Measurements from ENCODE around the gene SLC5A5.
A peak's percentile ranks its signal among the peaks of the same experiment; 100 is the strongest.

SLC5A5 gene

DNA sequence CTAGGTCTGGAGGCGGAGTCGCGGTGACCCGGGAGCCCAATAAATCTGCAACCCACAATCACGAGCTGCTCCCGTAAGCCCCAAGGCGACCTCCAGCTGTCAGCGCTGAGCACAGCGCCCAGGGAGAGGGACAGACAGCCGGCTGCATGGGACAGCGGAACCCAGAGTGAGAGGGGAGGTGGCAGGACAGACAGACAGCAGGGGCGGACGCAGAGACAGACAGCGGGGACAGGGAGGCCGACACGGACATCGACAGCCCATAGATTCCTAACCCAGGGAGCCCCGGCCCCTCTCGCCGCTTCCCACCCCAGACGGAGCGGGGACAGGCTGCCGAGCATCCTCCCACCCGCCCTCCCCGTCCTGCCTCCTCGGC lies at the start of gene SLC5A5:
Gene SLC5A5, plus strand, starts transcription at position 68 of the 373 bp plus-strand sequence. CDS start 375 bp downstream, outside the sequence.
- no peak for DNase-seq

DNA sequence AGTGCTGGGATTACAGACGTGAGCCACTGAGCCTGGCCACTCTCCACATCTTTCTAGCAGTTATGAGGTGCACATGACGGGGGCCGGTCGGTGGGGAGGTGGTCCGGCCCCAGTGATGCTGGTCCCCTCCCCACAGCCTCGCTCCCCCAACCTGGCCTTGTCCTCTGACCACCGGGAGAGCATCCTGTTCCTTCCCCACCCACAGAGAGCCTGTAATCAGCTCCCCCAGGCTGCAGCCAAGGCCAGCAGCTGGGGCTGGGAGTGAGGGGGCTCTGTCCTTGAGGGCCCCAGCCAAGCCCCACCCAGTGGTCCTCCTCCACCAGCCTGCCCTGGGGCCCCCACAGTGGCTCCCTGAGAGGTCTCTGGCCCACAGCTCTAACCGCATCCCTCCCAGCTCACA lies 47.4 kb upstream of the SLC5A5 start:
- DNase-seq = no peak

DNA sequence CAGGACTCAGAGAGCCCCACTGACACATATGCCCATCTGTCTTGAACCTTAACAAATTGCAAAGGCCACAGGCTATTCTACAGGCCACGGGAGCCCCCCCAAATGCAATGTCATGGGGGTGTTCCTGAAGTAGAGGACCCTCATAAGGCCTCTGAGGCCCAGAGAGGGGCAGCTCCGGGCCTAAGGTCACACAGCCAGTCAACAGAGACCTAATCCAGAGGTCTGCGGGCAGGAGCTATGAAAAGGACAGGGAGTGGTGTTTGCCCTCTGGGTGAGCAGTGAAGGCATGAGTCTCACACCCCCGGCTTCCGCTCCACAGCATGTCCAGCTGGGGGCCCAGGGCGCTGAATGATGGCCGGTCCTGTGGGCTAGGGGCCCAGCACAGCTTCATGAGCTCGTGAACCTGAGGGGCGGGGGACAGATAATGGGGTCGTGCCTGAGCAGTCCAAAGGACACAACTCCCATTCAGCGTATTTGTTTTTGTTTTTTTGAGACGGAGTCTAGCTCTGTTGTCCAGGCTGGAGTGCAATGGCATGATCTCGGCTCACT lies 45.2 kb upstream of the SLC5A5 start:
- no peak for DNase-seq

DNA sequence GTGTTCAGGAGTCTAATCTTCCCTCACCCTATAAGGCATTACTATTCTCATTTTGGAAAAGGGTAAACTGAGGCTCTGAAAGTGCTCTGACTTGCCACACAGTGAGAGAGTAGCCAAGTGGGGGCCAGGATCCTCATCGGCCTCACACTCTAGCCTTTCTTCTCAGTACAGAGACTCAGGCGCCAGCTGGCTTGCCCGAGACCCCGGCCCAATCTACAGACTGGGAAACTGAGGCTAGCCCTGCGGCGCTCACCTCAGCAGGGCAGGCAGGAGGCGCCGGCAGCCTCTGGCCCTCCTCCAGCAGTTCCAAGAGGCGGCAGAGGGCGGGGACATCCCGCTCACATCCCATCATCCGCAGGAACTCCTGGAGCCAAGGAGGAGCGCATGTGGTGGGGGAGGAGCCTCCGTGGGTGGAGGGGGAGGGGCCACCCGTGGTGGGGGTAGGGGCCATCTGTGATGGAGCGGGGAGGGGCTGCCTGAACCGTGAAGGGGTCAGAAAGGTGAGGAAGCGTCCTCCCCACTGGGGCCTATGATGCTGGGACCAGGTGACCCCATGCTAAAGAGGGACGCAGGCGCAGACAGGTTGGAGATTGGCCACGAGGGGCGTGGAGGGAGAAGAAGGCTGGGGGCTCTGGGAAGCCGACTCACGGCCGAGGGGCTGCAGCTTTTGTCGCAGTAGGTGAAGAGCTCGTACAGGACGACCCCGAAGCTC lies 41.7 kb upstream of the SLC5A5 start:
- no peak for DNase-seq

DNA sequence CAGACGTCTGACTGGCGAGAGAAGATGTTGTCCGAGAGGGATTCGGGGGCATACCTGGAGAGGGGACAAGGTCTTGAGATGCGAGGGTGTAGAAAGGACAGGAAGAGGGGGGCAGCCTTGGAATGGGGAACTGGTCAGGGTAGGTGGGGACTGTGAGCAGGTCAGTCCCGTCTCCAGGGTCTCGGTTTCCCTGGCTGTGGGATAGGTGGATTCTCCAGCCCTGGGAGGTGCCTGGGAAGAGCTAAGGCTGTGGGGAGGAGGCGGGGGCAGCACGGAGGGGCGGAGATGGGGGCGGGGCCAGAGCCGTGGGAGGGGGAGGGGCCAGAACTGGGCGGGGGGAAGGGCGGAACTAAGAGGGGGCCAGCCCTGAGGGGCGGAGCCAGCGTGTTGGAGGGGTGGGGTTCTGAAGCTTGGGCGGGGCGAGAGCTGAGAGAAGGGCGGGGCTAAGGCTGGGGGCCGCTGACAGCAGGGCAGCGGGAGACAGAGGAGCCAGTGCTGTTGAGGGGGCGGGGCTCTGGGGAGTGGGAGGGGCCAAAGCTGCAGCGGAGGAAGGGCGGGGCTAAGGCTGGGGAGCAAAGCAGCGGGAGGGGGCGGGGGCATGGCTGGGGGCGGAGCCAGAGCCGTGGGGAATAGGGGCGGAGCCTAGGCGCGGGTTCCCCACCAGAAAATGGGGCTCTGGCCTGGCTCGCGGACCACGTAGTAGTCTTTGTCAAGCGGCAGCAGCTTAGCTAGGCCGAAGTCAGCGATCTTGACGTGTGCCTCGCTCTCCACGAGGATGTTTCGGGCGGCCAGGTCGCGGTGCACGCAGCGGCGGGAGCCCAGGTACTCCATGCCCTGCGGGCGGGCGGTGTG lies 41.0 kb upstream of the SLC5A5 start:
- DNase-seq = peak; percentile 59

DNA sequence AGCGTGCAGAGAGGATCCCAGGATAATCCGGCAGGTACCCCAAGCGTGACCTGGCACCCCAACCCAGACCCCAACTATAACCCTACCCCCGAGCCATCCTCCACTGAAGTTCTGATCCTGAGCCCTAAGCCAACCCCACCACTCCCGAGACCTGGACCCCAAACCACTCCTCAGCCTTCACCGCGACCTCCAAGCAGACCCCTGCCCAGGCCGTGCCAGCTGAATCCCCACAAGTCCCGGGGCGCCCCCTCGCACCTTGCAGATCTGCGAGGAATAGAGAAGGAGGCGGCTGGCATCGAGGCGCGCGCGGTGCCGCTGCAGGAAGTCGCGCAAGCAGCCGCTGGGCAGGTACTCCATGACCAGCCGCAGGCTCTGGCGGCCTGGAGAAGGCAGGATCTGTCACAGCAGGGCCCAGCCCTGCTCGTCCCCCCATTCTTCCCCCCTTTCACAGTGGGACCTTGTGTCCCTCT lies 40.3 kb upstream of the SLC5A5 start:
- no peak for DNase-seq

DNA sequence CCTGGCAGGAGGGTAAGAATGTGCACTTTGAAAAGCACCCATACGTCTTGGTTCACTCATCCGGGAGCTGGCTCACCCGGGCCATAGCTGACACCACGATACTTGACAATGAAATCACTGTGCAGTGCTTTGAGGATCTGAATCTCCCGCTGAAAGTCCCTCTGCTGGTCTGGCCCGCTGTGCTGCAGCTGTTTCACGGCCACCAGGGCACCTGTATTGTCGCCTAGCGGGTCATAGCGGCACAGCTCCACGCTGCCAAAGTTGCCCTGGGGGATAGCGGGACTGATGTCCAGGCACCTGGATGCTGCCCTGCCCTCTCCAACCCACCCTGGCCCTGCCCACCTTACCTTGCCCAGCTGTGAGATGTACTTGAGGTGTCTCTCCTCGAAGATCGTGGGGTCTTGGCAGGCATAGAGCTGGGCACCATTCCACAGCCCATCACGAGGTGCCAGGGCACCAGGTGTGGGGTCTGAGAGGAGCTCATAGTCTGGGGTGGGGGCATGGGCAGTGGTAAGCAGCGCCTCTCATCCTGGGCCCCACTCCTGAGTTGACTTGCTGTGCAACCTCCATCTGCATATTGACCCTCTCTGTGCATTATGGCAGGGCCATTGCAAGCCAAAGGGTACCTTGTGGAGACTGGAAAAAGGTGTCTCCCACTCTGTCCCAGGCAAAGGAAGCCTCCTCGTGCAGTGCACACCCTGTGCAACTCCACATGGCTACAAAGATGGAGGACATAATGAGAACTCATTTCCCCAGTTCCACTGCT lies 39.1 kb upstream of the SLC5A5 start:
- no peak for DNase-seq

DNA sequence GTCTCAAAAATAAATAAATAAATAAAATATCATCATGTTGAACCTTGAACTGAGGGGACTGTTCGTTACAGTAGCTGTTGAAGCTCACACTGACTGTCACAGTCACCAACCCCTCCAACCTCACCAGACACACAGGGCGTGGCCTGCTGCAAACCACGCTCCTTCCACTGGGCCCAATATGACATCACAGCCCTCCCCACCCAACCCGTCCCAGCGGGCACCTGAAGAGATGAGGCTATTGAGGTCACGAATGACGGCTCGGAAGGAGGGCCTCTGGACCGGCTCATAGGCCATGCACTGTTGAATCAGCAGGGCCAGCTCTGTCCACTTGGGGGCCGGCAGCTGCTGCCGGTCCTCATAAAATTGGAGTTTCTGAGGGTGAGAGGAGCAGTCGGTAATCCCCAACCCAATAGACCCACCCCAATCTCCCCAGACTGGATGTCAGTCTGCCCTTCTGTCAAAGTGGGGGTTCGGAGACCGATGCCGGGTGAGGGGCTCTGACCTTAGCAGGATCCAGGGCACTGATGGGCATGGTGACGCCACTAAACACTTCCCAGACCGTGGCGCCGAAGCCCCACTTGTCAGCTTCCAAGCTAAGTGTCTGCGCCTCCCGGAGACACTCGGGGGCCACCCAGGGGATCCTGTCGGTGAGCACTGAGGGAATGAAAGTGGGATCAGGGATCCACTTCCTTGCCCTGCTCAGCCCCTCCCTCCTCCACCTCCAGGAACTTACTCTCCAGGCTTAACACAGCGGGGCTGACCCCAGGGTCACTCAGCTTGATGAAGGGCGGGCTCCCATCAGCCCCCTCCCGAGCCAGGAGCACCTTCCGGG lies 37.2 kb upstream of the SLC5A5 start:
- no peak for DNase-seq

DNA sequence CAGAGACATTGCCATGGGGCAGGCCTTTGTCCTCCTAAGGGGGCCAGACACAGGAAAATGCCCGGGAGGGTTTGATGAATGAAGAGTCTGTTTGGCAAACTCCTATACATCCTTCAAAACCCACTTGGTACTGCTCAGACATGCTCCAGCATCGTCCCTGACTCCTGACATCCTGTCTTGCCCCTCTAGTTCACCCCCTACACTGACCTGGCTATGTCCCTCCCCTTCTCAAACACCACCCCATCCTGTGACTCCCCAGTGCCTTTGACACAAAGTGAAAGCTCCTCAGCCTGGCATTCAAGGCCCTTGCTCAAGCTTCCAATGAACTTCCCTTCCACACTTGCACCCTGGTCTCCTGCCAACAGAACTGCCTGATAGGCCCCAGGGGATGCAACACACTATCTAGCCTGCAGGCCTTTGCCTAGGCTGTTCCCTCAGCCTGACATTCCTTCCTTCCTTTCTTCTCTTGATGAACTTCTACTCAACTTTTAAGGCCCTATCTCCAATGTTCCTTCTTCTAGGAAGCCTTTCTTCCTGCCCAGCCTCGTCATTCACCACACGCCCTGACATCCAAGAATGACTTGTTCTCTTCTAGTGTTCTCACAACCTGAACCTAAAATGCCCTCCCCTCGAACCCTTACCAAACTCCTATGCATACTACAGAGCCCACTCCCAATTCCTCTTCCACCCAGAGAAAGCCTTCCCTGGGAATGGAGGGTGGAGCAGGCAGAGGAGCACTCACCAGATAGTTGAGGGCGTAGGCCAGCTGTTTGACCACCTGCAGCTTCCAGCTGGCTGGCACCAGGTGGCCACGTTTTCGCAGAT lies 36.4 kb upstream of the SLC5A5 start:
- DNase-seq = no peak

DNA sequence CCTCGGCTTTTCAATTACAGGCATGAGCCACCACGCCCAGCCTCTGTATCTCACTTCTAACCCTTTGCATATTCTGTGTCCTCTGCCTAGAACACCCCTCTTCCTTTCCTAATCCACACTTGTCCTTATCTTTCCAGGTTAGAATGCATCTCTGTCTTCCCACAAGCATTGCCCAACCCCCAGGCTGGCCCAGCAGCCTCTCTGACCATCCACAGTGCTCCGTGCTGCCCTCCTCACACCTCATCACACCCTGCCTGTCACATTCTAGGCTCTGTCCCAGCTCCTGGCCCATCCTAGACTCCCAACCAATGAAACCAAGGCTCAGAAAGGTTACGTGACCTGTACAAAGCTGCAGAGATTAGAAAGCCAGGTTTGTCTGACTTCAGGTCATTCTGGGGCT lies 35.2 kb upstream of the SLC5A5 start:
- no peak for DNase-seq

DNA sequence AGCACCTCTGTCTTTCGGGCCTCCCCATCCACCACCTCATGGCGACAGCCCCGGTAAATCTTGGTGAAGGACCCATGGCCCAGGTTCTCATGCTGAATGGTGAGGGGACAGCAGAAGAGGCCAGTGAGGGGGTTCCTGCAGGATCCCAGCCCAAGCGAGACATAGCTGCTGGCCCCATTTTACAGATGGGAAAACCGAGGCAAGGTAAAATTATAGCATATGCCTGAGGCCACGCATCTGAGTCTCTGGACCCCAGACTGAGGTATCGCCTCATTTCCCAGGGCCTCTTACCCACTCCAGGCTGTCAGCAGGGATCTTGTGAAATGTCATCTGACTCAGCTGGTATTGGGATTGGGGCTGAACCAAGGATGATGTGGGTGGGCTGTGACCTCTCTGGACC lies 33.8 kb upstream of the SLC5A5 start:
- DNase-seq = no peak

DNA sequence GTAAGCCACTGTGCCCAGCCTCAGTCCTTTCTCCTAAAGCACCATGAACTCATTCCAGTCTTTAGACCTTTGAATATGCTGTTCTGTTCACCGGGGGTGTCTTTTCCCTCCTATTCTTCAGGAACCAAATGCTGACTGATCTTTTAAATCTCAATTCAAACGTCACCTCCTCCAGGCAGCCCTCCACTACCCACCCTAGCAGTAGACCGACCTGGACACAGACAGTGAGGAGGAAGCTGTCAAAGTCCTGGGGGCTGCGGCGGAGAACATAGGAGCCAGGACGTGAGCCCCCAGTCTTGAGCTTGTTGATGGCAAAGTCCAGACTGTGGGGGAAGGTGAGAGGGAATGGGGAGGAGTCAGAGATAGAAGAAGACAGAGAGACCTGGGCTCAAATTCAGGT lies 31.7 kb upstream of the SLC5A5 start:
- no peak for DNase-seq

DNA sequence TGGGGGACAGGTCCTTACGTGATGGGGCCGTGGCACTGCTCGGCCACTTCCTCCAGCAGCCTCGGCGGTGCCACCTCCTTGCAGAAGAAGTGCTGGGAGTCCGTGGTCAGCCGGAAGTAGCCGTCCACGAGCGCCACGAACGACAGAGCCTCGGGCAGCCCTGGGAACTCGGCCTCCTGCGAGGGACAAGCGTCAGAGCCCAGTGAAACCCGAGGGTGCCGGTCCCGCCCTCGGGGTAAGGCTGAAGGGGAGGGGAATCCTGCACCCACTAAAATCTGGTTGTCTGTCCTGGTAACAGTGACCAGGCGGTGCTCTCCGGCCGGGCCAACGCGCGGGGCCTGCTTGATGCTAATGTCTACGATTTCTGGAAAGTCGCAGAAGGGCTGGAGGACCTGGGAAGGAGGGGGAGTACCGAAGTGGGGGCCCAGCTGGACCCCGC lies 30.4 kb upstream of the SLC5A5 start:
- DNase-seq = no peak

DNA sequence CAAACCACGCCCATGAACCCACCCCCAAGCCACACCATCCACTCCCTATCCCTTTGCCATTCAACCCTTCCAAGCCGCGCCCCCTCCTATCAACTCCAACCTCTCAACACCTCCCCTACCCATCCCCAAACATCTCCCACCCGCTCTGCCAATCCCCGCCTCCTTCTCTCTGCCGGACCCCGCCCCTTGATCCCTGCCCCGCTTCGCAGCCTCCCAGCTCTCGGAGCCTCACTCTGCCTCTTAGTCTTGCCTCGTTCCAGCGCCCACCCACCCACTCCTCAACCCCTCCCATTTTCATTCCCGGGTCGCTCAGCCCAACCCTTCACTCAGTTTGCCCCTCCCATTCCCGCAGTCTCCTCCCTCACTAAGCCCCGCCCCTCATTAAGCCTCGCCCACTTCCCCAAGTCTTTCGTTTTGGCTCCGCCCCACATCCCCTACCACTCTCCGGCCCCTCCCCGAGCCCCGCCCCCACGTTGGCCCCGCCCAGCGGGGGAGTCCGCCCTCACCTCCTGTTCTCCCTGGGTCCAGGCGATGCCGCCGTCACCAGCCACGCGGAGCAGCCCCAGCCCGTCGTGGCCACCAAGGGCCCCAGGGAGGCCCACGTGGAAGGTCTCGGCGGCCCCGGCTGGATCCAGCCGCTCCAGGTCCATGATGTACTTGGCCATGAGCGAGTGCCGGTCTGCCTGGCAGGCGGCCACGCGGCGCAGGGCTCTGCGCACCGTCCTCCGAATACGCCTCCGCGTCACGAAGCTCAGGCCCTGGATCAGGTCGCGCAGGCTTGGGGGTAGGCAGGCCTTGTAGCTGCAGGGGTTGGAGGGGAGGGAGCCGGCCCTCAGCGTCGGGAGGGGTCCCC lies 29.7 kb upstream of the SLC5A5 start:
- peak; percentile 72 for DNase-seq

DNA sequence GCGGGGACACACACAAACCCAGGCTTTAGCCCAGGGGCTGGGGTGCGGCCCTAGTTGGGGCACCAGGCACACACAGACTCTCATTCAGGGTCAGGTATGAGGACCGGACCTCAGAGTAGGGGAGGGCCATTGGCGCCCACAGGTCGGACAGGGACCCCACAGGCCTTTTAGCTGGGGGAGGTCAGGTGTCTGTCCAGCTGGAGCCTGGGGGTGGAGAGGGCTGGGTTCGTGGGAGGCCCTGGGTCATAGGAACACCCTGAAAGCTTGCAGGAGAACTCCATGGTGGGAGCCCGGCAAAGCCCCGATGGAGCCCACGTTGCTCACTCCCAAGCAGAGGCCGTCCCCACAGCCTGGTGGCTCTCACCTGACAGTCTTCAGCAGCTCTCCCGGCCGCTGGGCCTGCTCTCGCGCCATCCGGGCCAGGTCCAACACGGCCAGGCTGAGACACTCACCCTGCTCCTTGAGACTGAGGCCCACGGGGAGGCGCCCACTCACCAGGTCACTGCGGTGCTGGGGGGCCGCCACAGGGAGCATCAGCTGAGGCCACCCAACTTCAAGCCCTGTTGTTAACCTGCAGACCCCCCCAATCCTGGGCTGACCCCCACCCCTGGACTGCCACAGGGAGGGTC lies 29.0 kb upstream of the SLC5A5 start:
- no peak for DNase-seq

DNA sequence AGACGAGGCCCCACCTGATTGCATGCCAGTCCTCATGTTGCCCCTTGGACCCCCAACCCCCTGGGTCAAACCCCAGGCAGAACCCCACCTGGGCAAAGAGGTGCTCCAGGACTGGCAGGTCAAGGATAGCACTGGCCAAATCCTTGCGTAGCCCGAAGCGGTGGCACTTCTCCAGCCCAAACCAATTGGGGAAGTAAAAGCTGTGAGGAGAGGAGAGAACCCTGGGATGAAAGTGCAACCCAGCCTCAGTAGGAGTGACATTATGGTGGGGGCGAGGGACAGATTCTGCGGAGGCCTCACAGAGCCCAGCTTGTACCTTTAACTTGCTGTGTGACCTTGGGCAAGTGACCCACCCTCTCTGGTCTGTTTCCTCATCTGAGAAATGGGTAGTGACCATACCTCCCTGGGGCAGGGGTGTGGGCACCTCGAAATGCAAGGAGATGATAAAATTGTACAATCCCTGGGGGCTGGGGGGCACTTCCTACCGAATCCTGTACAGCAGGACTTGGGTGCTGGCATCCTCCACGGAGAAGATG lies 28.4 kb upstream of the SLC5A5 start:
- no peak for DNase-seq

DNA sequence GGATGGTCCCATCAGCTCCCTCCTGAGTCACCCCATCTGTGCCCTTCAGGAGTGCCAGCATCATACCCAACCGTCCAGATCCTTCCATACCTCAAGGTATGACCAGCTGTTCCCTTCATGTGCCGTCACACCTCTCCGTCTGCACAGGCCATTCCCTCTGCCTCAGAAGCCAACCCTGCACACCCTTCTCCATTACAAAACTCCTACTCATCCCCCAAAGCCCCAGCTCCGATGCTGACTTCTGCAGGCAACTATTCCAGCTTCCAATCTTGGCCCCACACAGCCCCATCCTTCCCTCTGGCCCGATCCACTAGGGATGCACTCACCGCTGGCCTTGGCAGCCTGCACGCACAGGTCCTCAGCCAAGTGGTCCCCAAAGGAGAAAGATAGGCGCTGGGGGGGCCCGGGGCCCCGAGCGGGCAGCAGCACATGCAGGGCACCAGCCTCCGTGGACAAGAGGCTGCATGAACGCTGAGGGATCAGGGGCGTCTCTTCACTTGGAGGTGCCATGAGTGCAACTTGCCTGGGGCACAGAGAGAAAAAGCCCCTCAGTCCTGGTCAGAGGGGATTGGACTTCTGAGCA lies 27.7 kb upstream of the SLC5A5 start:
- DNase-seq = no peak

DNA sequence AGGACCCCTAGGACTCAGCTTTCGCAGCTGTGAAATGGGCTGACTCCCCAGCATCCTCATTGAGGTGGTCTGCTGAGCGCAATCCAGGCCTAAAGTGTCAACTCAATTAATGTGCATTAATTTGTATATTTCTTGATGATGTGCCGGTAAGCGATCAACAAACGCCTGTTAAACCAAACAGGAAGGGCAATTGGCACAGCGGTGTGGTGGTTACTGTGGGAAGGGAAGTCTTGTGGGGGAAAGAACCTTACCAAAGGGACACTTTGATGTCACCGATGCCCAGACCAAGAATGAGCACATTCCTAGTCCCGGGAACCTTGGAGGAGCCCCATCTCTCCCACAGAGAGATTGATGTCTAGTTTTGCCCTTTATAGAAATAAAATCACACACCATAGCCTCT lies 25.6 kb upstream of the SLC5A5 start:
- DNase-seq = no peak

All from activated CD4-positive, CD25-positive, alpha-beta regulatory T cell treated with anti-CD3 and anti-CD28 coated beads, Interleukin-2, amount 50 U/mL, for 72 hours (primary cell).